Heart left ventricle (tissue), 16 donors: Measurements from ENCODE around the gene IPO13. TPM values are rescaled to one million over a fixed set of nuclear protein-coding genes. Genes with fewer than 3 reads are reported as not detected.

Experiments used
- ATAC-seq, 4 donors: fragments of 200-7000 bp; cut with Tn5 transposase; one replicate each; pipeline ENCODE4 v1.9.1; 2020 to 2022; ENCODE audit warnings: moderate library complexity in 4 of 4, mild to moderate bottlenecking in 3 of 4, moderate number of reproducible peaks in 1 of 4
- DNase-seq, 5 donors: peaks; one replicate each; pipeline ENCODE4 v3.0.0-alpha.2; 2020
- H3K27ac ChIP-seq, 12 donors: fragments of 200-600 bp; sonication (generic) in 4 of 12; one replicate each; pipeline versions ENCODE4 v1.5.0 to v1.8.0; 2016 to 2022; ENCODE audit warnings: mild to moderate bottlenecking in 2 of 12
- H3K27me3 ChIP-seq, 9 donors: fragments of 200-600 bp; sonication (generic) in 2 of 9; one replicate each; pipeline versions ENCODE4 v1.5.1 to v1.8.0; 2016 to 2022; ENCODE audit warnings: mild to moderate bottlenecking in 3 of 9
- H3K36me3 ChIP-seq, 9 donors: fragments of 200-600 bp; sonication (generic) in 2 of 9; one replicate each; pipeline versions ENCODE4 v1.5.0 to v1.8.0; 2018 to 2022; ENCODE audit warnings: mild to moderate bottlenecking in 2 of 9
- H3K4me1 ChIP-seq, 12 donors: fragments of 200-600 bp; sonication (generic) in 4 of 12; one replicate each; pipeline versions ENCODE4 v1.5.0 to v1.8.0; 2016 to 2022; ENCODE audit warnings: mild to moderate bottlenecking in 3 of 12
- H3K4me3 ChIP-seq, 12 donors: fragments of 200-600 bp; sonication (generic) in 4 of 12; one replicate each; pipeline versions ENCODE4 v1.5.0 to v1.8.0; 2017 to 2022; ENCODE audit warnings: mild to moderate bottlenecking in 9 of 12, moderate library complexity in 4 of 12
- H3K9me3 ChIP-seq, 12 donors: fragments of 200-600 bp; sonication (generic) in 4 of 12; one replicate each; pipeline versions ENCODE4 v1.5.0 to v1.8.0; 2016 to 2022; ENCODE audit warnings: mild to moderate bottlenecking in 1 of 12
- POLR2A ChIP-seq, 2 donors: fragments of 450-650 bp; IDR thresholded peaks; one replicate each; pipeline ENCODE4 v1.6.1; 2017; ENCODE audit warnings: antibody characterized with exemption in 2 of 2, mild to moderate bottlenecking in 2 of 2, moderate library complexity in 2 of 2
- WGBS, 4 donors: extraction: QIAGEN DNeasy Blood & Tissue Kit in 2 of 4; methylation state at CpG; one replicate each; pipeline versions ENCODE4 v1.1.5 to v1.1.7; 2013 to 2018; 5-methylcytosine and 5-hydroxymethylcytosine counted together
- intact Hi-C, 10 donors: fragments of 100-400 bp; cut with DNase I; formaldehyde crosslinking; loops; one replicate each; pipeline versions ENCODE4 v1.11.1 to v1.14.2; 2022
- polyA plus RNA-seq, 2 donors: library from polyadenylated mRNA; stranded (reverse); fragments of 200-250 nt; gene quantifications; one replicate each; pipeline ENCODE4 v1.2.3, GENCODE V29; 2013
- total RNA-seq, 9 donors: library from RNA; depleted of rRNA in 2 of 9; stranded (reverse); fragments of >200 nt in 2 of 9; fragmentation: NEBNext Ultra II Directional in 3 of 9; extraction: Animal tissue kit (Norgen Biotek cat#: 25700) in 3 of 9; gene quantifications; one replicate each; pipeline versions ENCODE4 v1.1.0 to v1.2.4, GENCODE V29; 2016 to 2023
- TF ChIP-seq, protein P1 (sequence below), 12 donors: fragments of 200-600 bp; sonication (generic) in 4 of 12; IDR thresholded peaks; one replicate each; pipeline versions ENCODE4 v1.5.0 to v1.8.0; 2018 to 2022; ENCODE audit warnings: antibody characterized with exemption in 12 of 12, mild to moderate bottlenecking in 5 of 12
- donor health status: ischemic (EF 13 %, LVEDD 7.1; RV severe dilation, severe dysfunction).
- donor health status: healthy with polysubstance abuse.
- donor health status: DM: no; HTN: yes; CAD: no.
- donor health status: DM: no; HTN: no; CAD: no.
- donor health status: ischemic (EF 25% LVEDD 6.9; RV normal size, moderate dysfunction).
- donor health status: ischemic (EF 25% LVEDD 5.7; RV mildly dilated, moderate dysfunction).
- donor health status: healthy.
- donor health status: DM: yes; HTN: yes; CAD: no.
- donor health status: ischemic (EF 35%, LVEDD 5.7; RV mildly dilated, moderate dysfunction).
- donor health status: nonischemic (EF 11% LVEDD 7.7; RV severe dilation, severe dysfunction).
- donor health status: DM: yes; HTN: yes; CAD: no.
- donor health status: PGD.
- donor health status: ischemic (EF 29% LVEDD 5.4; RV normal size, mild dysfunction).
- donor health status: nonischemic (EF 23%, LVEDD 6.1; RV moderate dilation, normal function).

IPO13 gene
- total and polyA plus RNA-seq, 11 donors: 29.9 to 71.0 (median 54.6) TPM

DNA sequence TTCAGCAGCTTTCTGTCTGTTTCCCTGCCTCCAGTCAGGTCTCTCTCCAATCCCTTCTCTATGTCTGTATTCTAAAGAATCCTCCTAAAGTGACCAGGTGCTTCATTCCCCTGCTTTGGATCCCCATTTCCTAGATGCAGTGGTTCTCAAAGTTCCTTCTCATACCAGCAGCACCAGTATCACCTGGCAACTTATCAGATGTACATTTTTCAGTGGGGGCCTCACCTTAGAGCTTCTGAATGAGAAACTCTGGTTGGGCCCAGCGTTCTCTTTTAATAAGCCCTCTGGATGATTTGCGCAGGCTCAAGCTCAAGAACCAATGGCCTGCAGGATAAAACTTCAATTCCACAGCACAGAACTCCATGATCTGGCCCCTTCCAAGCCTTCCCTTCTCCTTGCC lies 38.5 kb upstream of the IPO13 start:
- no peak overlapping the region for H3K27ac ChIP-seq
- intact Hi-C loops: no loop called here
- H3K27me3 ChIP-seq: no peaks in the 10 kb centered on the region
- H3K9me3 ChIP-seq: no peaks in the 10 kb centered on the region
- no peak for DNase-seq
- TF ChIP-seq POLR2A (IDR thresholded peaks at IDR 0.05): no peak
- WGBS, 4 donors: 98 to 100% (median 99%) methylated on average over 2 of the region's 2 CpGs
- peaks cover 0 to 23% (median 6%) of the 10 kb centered on the region in 9 donors for H3K36me3 ChIP-seq
- no peak overlapping the region for H3K4me3 ChIP-seq
- no peak for ATAC-seq
- H3K4me1 ChIP-seq: peaks cover 0 to 7% (median 0%) of the 10 kb centered on the region in 12 donors

GRCh38 chr1:43908858-43909257 lies 37.9 kb upstream of the IPO13 start:
- 91 to 97% (median 93%) methylated on average over 5 of the region's 5 CpGs for WGBS, 4 donors
- TF ChIP-seq, protein P1, sequence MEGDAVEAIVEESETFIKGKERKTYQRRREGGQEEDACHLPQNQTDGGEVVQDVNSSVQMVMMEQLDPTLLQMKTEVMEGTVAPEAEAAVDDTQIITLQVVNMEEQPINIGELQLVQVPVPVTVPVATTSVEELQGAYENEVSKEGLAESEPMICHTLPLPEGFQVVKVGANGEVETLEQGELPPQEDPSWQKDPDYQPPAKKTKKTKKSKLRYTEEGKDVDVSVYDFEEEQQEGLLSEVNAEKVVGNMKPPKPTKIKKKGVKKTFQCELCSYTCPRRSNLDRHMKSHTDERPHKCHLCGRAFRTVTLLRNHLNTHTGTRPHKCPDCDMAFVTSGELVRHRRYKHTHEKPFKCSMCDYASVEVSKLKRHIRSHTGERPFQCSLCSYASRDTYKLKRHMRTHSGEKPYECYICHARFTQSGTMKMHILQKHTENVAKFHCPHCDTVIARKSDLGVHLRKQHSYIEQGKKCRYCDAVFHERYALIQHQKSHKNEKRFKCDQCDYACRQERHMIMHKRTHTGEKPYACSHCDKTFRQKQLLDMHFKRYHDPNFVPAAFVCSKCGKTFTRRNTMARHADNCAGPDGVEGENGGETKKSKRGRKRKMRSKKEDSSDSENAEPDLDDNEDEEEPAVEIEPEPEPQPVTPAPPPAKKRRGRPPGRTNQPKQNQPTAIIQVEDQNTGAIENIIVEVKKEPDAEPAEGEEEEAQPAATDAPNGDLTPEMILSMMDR (IDR thresholded peaks at IDR 0.05): no peak
- TF ChIP-seq POLR2A (IDR thresholded peaks at IDR 0.05): no peak
- ATAC-seq: no peak

DNA sequence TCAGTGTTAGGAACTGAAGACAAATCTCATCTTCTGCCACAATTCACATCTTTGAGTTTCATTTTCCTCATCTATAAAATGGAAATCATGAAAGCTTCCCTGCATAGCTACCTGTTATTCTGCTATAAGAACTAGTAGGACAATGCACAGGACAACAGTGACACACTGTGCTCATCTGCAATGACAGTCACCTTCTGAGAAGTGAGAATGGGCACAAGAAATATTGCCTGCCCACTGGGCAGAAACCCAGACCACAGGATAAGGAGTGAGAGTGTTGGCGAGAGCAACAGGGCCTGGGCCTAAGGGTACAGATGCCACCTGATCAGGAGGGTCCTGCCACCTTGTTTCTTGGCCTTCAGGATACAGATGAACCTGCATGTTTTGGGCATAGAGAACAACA lies 36.4 kb upstream of the IPO13 start:
- WGBS, 4 donors: 81 to 100% (median 85%) methylated on average over 1 of the region's 1 CpG
- Histone ChIP-seq H3K9me3 (no peaks in the 10 kb centered on the region), H3K36me3 (peaks cover 0 to 23% (median 6%) of the 10 kb centered on the region in 9 donors), H3K4me1 (peaks cover 0 to 7% (median 0%) of the 10 kb centered on the region in 12 donors), H3K4me3 (no peak overlapping the region), H3K27ac (no peak overlapping the region), H3K27me3 (no peaks in the 10 kb centered on the region)
- ATAC-seq (no peak), DNase-seq (no peak)
- TF ChIP-seq, protein P1 (IDR thresholded peaks at IDR 0.05): no peak
- no peak for TF ChIP-seq POLR2A (IDR thresholded peaks at IDR 0.05)
- intact Hi-C loops: no loop called here

More at GRCh38 chr1:43908858-43909257, 37.9 kb upstream of the IPO13 start:
- Histone ChIP-seq H3K27me3 (no peaks in the 10 kb centered on the region), H3K4me1 (peaks cover 0 to 7% (median 0%) of the 10 kb centered on the region in 12 donors), H3K9me3 (no peaks in the 10 kb centered on the region), H3K4me3 (no peak overlapping the region), H3K27ac (no peak overlapping the region), H3K36me3 (peaks cover 0 to 23% (median 6%) of the 10 kb centered on the region in 9 donors)
- no peak for DNase-seq
- intact Hi-C loops: no loop called here

DNA sequence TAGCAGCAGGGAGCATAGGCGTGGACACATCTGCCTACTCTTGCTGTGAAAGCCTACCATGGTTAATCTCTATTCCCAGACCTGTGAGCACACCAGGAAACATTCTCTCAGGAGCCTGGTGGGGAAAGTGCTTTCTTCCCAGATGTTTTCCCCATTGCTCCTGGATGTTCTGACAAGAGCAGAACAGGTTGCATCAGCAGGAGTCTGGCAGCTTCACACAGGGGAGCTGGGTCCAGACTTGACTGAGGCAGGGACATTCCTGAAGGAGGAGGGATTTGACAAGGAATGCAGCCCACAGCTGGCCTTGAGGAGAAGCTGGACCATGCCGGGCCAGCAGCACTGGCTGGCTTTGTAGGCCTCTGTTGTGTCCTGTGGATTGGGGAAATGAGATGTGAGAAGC lies 34.1 kb upstream of the IPO13 start:
- H3K36me3 ChIP-seq: peaks cover 0 to 14% (median 6%) of the 10 kb centered on the region in 9 donors
- no peaks in the 10 kb centered on the region for H3K27me3 ChIP-seq
- no peaks in the 10 kb centered on the region for H3K9me3 ChIP-seq
- ATAC-seq (peak; percentile 24 to 84 (median 70)), DNase-seq (peak in 1 of 5 donors; percentile 35)
- WGBS, 4 donors: 71 to 92% (median 78%) methylated on average over 1 to 2 of the region's 2 CpGs
- TF ChIP-seq, protein P1 (IDR thresholded peaks at IDR 0.05): no peak
- no peak for TF ChIP-seq POLR2A (IDR thresholded peaks at IDR 0.05)
- H3K4me3 ChIP-seq: no peak overlapping the region
- peaks cover 0 to 7% (median 0%) of the 10 kb centered on the region in 12 donors for H3K4me1 ChIP-seq
- peak overlapping the region in 1 of 12 donors; percentile 12 for H3K27ac ChIP-seq
- intact Hi-C loops: no loop called here

DNA sequence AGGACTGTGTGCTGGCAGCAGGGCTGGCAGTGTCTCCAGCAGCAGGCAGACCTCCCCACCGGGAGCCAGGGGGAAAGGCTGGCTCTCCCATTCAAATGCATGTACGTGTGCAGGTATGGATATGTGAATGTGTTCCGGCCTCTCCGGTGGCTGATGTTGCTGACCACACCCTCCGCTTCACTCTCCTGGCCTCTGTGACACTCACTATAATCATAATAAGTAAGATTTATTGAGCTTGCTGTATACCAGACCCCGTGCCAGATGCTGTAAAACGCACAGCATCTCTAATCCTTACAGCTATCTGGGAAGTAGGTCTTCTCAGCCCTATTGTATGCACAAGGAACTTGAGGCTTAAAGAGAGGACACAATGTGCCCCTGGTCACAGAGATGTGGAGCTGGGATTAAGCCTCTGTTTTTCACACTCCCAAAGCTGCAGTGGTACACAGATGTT lies 33.7 kb upstream of the IPO13 start:
- intact Hi-C loops: no loop called here
- Histone ChIP-seq H3K27ac (peak overlapping the region in 1 of 12 donors; percentile 12), H3K9me3 (no peaks in the 10 kb centered on the region), H3K4me1 (peaks cover 0 to 7% (median 0%) of the 10 kb centered on the region in 12 donors), H3K36me3 (peaks cover 0 to 10% (median 3%) of the 10 kb centered on the region in 9 donors), H3K27me3 (no peaks in the 10 kb centered on the region), H3K4me3 (no peak overlapping the region)
- DNase-seq (no peak), ATAC-seq (peak in 1 of 4 donors; percentile 28)
- WGBS, 4 donors: 87 to 95% (median 90%) methylated on average over 7 of the region's 7 CpGs
- TF ChIP-seq POLR2A (IDR thresholded peaks at IDR 0.05): no peak
- TF ChIP-seq, protein P1 (IDR thresholded peaks at IDR 0.05): no peak
